ENCODE results near the gene EDN1. TPM values are rescaled to one million over a fixed set of nuclear protein-coding genes. Genes with fewer than 3 reads are reported as not detected.

Gene EDN1
- total and polyA plus RNA-seq, 2 of the 4 experiments (the other 2 are of a cell fraction): 5.6 to 9.0 TPM

GRCh38 chr6:12334526-12335130, 44.5 kb downstream of the EDN1 start:
- POLR2A ChIA-PET (ENCODE audit: unreplicated experiment): no interaction called here
- BruUV-seq (replicated peaks): no TSS peak
- TF ChIP-seq SMC3 (IDR thresholded peaks at IDR 0.05; ENCODE audit: low read depth, low read length) (no peak), RAD21 (IDR thresholded peaks at IDR 0.05; ENCODE audit: low read length) (no peak), CTCF (conservative IDR thresholded peaks at IDR 0.05; ENCODE audit: low read depth, low read length) (no peak), ELK1 (IDR thresholded peaks at IDR 0.05; ENCODE audit: borderline replicate concordance, low read depth, low read length) (no peak), MAZ (IDR thresholded peaks at IDR 0.05; ENCODE audit: borderline replicate concordance, low read depth, low read length) (no peak)
- Histone ChIP-seq H4K8ac (ENCODE audit: low read depth in 2 of 2, low read length in 2 of 2) (no peak overlapping the region), H2BK120ac (ENCODE audit: low read depth, low read length) (no peak overlapping the region), H3K9me3 (ENCODE audit: control insufficient read depth, insufficient read depth, low read length) (no peaks in the 10 kb centered on the region), H3K4ac (ENCODE audit: low read depth, low read length) (no peak overlapping the region; the same call in 1 of the 2 replicates), H4K5ac (ENCODE audit: low read depth, low read length) (no peak overlapping the region), H3K4me1 (ENCODE audit: control insufficient read depth, insufficient read depth, low read length) (no peaks in the 10 kb centered on the region; the same call in none of the 2 replicates), H3K4me2 (ENCODE audit: low read depth, low read length) (no peak overlapping the region), H2BK20ac (ENCODE audit: low read depth, low read length) (no peak overlapping the region), H3K14ac (replicated peaks; ENCODE audit: low read depth, low read length) (no peak overlapping the region), H4K91ac (ENCODE audit: insufficient read depth, low read depth, low read length) (no peak overlapping the region), H3K4me3 (ENCODE audit: insufficient read depth, low read depth, low read length) (no peak overlapping the region), H2AK5ac (ENCODE audit: low read depth, low read length) (no peak overlapping the region), H3K27me3 (ENCODE audit: control insufficient read depth, insufficient read depth, low read length) (no peaks in the 10 kb centered on the region), H3K27ac (ENCODE audit: insufficient read depth, low read length) (no peak overlapping the region), H2BK5ac (ENCODE audit: low read depth, low read length, poor library complexity, severe bottlenecking) (no peak overlapping the region), H3K36me3 (ENCODE audit: control insufficient read depth, insufficient read depth, low read length) (no peaks in the 10 kb centered on the region), H3K18ac (ENCODE audit: low read depth, low read length) (no peak overlapping the region), H2AK9ac (replicated peaks; ENCODE audit: low read depth, low read length, poor library complexity) (no peak overlapping the region), H2BK15ac (ENCODE audit: low read depth, low read length) (no peak overlapping the region), H2AFZ (replicated peaks; ENCODE audit: low read length, poor library complexity) (no peak overlapping the region), H3K9me1 (ENCODE audit: insufficient read depth, low read length) (no peaks in the 10 kb centered on the region), H3K56ac (ENCODE audit: extremely low read depth, insufficient read depth, low read length) (no peak overlapping the region), H4K20me1 (ENCODE audit: insufficient read depth, low read length) (no peaks in the 10 kb centered on the region), H3K79me1 (ENCODE audit: low read depth in 1 of 2, low read length in 2 of 2) (no peaks in the 10 kb centered on the region), H3K23ac (ENCODE audit: low read depth, low read length) (no peak overlapping the region), H3K9ac (ENCODE audit: low read depth, low read length) (no peak overlapping the region)
- DNase-seq (no peak), ATAC-seq (ENCODE audit: low read depth) (peak; percentile 35)
- CTCF ChIA-PET: interaction anchor here (1.2 kb wide), 1 partner anchor 270 kb away, joined by 4 read pairs; no protein-coding TSS in a partner anchor
- intact Hi-C loops (cut with micrococcal nuclease) (no loop called here), dilution Hi-C loops (cut with HindIII; ENCODE audit: low sequenced_read_pairs, unreplicated experiment) (no loop called here), in situ Hi-C loops (cut with MboI; ENCODE audit: low sequenced_read_pairs) (no loop called here)
- no CpG with 5 or more reads among the region's 4 CpGs for WGBS, 2 experiments (ENCODE audit: extremely low coverage in 2 of 2, insufficient read length in 1 of 2)

Measured in IMR-90 (cell line).